Gastrocnemius medialis (tissue), 4 donors: Measurements from ENCODE around the gene BMP7.

Experiments
- CTCF ChIP-seq, 5 experiments: fragments of 450-650 bp in 3 of 5; fragments of 200-600 bp in 2 of 5; sonication (generic) in 2 of 5; IDR thresholded peaks in 4 of 5; conservative IDR thresholded peaks in 1 of 5; 1 replicate in 4 of 5; 2 replicates in 1 of 5; pipeline ENCODE4 v1.5.1; 2016 to 2019; ENCODE audit warnings: antibody characterized with exemption in 5 of 5, mild to moderate bottlenecking in 3 of 5, moderate library complexity in 3 of 5
- POLR2A ChIP-seq, 2 donors: fragments of 450-650 bp; IDR thresholded peaks; one replicate each; pipeline ENCODE4 v1.6.1; 2017; ENCODE audit warnings: antibody characterized with exemption in 2 of 2, mild to moderate bottlenecking in 2 of 2, moderate library complexity in 2 of 2

GRCh38 chr20:57292611-57293010 is 26.2 kb upstream of the BMP7 start:
- TF ChIP-seq CTCF (IDR thresholded peaks at IDR 0.05 in 4 of 5, conservative IDR thresholded peaks at IDR 0.05 in 1 of 5) (no peak), POLR2A (IDR thresholded peaks at IDR 0.05) (no peak)
